HG02970 (cell line): Measurements from ENCODE around the gene FTH1.

Experiments used
- ATAC-seq: cut with Tn5 transposase; IDR thresholded peaks from one replicate; pipeline ENCODE4 v1.9.1; 2021; ENCODE audit warnings: mild to moderate bottlenecking, moderate library complexity, moderate number of reproducible peaks; ENCODE audit not compliant: unreplicated experiment, low FRiP score

The FTH1 gene

DNA sequence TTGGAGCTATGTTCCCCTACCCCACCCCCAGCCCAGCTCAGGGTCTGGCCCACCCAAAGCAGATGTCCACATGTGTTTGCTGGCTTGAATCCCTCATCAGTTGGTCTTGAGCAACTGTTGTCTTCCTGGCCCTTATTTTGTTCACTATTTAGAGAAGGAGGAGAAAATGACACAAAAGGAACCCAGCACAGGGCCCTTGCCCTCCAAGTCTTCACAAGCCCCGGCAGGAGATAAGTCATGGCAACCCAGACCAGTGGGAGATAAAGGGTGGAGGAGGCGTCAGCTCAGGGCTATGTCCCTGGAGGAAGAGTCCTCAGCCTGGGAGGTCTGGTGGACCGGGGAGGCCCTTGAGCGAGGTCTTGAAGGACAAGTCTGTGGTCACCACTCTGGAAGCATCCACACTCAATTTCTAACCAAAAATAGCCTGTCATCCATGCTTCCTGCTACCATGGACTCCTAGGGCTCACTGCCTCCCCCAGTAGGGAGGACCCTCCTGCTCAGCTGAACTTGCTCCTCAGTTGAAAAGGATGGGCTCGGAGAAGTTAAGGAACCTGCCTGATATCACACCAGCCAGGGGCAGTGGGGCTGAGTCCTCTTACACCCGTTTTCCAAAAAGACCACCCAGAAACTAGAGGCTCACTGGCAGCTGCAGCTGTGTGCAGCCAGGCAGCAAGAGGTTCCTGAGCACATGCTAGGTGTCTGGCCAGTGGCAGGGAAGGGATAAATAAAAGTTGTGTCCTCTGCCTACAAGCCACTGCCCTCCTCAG lies 48.3 kb downstream of the FTH1 start:
- no peak for ATAC-seq

DNA sequence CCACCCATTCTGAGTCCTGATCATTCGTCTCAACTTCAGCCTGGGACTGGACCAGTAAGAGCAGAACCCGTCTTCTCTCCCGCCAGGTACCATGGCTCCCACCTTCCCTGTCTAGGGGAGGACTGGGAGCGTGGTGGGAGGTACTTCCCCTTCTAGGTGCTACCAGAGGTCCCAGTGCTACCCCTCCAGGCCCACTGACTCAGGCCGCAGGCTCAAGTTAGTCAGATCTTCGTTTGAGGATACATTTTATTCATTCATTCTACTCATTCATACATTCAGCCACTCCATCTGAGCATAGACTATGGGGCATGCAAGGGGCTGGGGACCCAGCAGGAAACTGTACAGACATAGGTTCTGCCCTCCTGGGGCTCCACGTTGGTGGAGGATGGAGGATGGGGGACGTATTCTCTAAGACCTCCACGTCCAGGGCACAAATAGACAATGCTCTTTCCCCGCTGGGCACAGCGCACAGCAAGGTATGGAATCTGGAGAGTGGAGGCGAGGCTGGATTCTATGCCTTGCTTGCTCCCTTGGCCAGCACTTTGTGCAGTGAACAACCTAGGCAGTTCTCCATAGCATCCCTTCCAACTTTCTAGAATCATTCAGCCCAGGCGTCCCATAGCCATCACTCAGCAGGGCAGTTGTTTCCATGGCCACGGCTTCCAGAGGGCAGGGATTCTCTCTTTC lies 49.0 kb downstream of the FTH1 start:
- ATAC-seq: no peak

DNA sequence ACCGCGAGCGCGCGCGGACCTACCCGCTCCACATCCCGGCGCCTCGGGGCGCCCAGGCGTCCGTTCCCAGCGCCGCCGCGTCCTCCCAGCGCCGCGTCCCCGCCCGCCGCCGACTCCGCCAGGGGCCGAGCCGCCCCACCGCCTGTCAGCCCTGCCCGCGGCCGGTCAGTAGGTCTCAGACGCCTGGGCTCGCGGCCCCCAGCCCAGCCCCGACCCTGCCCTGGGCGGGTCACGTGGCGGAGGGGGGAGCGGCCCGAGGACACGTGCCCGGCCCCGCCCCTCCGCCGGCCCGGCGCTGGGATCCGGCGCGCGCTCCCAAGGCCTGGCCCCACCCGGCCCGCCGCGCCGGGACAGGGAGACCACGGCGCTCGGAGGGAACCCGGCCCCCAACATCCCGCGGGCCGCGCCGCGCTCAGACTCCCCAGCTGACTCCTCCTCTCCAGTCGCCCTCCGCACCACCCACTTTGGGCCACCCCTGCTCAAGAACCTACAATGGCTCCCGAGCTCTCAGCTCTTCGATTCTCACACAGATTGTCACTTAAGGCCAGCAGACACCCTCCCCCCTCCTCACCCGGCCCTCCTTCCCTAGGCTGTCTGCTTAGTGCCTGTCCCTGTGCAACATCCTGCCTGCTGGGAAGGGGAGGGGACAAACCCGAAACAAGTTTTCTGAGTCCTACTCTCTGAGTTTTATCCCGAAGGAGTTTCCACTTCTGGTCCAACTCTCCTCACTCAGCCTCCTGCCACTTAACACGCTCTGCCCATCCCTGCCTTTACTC lies 49.9 kb downstream of the FTH1 start, which contains the start of gene RAB3IL1:
TSS of gene RAB3IL1 (minus strand) at position 233 of the 776 bp plus-strand sequence. CDS start at position 34, 199 bp downstream.
- no peak for ATAC-seq

DNA sequence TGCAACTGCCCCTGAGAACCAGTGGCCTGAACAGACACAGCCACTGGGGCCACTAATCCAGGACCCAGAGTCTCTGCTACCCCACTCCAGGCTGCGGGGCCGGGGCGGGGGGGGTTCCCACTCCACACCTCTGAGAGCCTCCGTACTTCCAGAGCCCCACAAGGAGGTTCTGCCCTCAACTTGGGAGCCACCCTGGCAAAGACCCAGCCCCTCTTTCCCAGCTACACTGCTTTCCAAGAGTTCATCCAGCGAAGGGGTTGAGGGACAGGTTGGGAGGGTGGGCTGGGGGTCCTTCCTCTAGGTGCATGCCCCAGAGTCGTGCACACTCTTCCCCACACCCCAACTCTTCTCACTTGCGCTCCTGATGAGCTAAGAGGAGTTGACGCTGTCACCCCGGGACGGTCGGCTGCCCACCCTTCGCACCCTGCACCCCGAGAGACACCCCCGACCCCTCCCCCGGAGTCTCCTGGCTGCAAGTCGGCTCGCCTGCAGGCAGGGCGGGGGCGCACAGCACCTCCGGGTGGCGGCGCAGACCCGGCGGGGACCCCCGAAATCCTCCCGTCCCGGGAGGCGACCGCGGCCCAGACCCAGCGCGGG lies 50.6 kb downstream of the FTH1 start:
- no peak for ATAC-seq

DNA sequence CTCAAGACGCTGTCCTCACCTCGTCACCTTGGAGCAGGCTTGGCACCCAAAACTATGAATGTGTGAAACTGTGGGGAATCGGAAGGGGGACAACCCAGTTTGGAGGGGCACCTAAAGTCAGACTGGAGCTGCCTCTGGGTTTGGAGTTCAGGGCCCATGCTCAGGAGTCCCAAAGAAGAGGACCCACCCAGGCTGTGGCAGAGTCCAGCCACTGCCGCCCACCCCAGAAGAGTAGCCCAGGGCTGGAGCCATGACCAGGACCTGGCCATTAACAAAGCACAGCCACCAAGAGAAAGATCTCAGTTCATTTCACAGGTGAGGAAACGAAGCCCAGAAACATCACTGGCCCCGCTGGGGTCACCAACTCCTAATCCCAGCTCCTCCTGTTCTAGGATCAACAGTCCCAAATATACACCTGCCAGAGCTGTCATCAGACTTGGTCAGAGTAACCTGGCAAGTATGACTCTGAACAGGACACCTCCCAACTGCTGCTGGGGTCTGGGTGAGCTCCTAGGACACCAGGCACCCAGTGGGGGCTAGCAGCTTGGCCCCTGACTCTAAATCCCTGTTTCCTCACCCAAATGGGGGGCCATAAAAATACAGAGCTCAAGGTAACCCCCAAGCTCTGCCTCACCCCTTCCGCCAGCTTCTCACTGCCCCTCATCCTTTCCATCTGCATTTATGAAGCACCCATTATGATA lies 52.8 kb downstream of the FTH1 start:
- no peak for ATAC-seq
